ENCODE results near the gene RNF13. TPM values are rescaled to one million over a fixed set of nuclear protein-coding genes. Genes with fewer than 3 reads are reported as not detected.
"Not testable (repeated sequence)": the region's sequence is repeated elsewhere in the genome, so short reads cannot be mapped to it uniquely, and the experiment has no call there.

Gene RNF13
- total and polyA plus RNA-seq, 2 donors (not counting 1 experiment from before 2014, with no cell fraction given) = 38.0 to 86.5 TPM

DNA sequence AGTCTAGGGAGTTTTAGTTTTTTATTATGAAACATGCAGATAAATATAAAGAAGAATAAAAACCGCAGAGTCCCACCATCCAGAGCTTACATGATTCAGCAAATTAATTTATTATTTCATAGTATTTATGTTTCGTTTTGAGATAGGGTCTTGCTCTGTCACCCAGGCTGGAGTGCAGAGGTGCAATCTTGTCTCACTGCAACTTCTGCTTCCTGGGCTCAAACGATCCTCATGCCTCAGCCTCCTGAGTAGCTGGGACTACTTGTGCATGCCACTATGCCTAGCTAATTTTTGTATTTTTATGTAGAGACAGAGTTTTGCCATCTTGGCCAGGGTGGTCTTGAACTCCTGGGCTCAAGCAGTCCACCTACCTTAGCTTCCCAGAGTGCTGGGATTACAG lies 13.6 kb downstream of the RNF13 start:
- peaks cover 0 to 4% of the 10 kb centered on the region in 2 donors for H3K4me1 ChIP-seq (ENCODE audit: control insufficient read depth in 2 of 2, insufficient read depth in 2 of 2, low read length in 2 of 2)
- no peak for ATAC-seq (ENCODE audit: low read depth)
- Mint-ChIP-seq H3K9me3 (ENCODE audit: insufficient read depth) (peaks cover 9% of the 10 kb centered on the region), H3K4me3 (no peak overlapping the region), H3K27me3 (no peaks in the 10 kb centered on the region), H3K27ac (no peak overlapping the region), H3K4me1 (peaks cover 30% of the 10 kb centered on the region)
- intact Hi-C loops (cut with micrococcal nuclease) = no loop called here
- ChIA-PET POLR2A (no interaction called here), CTCF (interaction anchor here (0.6 to 4.8 kb wide), 3 partner anchors 18 to 61 kb away, joined by 3 to 23 read pairs (median 4); no protein-coding TSS in a partner anchor)
- no peak overlapping the region for H2AFZ ChIP-seq (ENCODE audit: insufficient read depth, low read depth, low read length, poor library complexity, severe bottlenecking)
- TF ChIP-seq, protein P1, sequence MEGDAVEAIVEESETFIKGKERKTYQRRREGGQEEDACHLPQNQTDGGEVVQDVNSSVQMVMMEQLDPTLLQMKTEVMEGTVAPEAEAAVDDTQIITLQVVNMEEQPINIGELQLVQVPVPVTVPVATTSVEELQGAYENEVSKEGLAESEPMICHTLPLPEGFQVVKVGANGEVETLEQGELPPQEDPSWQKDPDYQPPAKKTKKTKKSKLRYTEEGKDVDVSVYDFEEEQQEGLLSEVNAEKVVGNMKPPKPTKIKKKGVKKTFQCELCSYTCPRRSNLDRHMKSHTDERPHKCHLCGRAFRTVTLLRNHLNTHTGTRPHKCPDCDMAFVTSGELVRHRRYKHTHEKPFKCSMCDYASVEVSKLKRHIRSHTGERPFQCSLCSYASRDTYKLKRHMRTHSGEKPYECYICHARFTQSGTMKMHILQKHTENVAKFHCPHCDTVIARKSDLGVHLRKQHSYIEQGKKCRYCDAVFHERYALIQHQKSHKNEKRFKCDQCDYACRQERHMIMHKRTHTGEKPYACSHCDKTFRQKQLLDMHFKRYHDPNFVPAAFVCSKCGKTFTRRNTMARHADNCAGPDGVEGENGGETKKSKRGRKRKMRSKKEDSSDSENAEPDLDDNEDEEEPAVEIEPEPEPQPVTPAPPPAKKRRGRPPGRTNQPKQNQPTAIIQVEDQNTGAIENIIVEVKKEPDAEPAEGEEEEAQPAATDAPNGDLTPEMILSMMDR (IDR thresholded peaks at IDR 0.05) = no peak
- no peak for TF ChIP-seq EZH2 (IDR thresholded peaks at IDR 0.05; ENCODE audit: borderline replicate concordance, insufficient read depth, low read depth, low read length, poor library complexity, severe bottlenecking)
- no peak overlapping the region for H3K27ac ChIP-seq (ENCODE audit: low read length in 2 of 2)
- no peak for DNase-seq
- H4K20me1 ChIP-seq (ENCODE audit: control insufficient read depth, insufficient read depth, low read length, poor library complexity, severe bottlenecking) = peaks cover 69% of the 10 kb centered on the region
- no peak overlapping the region for H3K9ac ChIP-seq (ENCODE audit: low read length)
- 40% methylated on average over 1 of the region's 3 CpGs for WGBS (ENCODE audit: insufficient coverage)
- H3K4me2 ChIP-seq (replicated peaks; ENCODE audit: low read depth, low read length, poor library complexity, severe bottlenecking) = no peak overlapping the region
- H3K4me3 ChIP-seq (ENCODE audit: control extremely low read depth in 1 of 5, extremely low read depth in 1 of 5, insufficient read depth in 1 of 5, low read depth in 2 of 5, low read length in 4 of 5) = no peak overlapping the region
- no peaks in the 10 kb centered on the region for H3K27me3 ChIP-seq (replicated peaks in 1 of 4; ENCODE audit: control extremely low read depth in 1 of 4, control insufficient read depth in 3 of 4, insufficient read depth in 4 of 4, low read length in 3 of 4)
- peaks cover 90% of the 10 kb centered on the region for H3K79me2 ChIP-seq (ENCODE audit: control insufficient read depth, insufficient read depth, low read length)
- H3K9me3 ChIP-seq (ENCODE audit: control extremely low read depth in 1 of 3, control insufficient read depth in 2 of 3, insufficient read depth in 1 of 3, low read length in 2 of 3) = peaks cover 3 to 20% (median 14%) of the 10 kb centered on the region in 3 donors
- H3K36me3 ChIP-seq (replicated peaks in 1 of 2; ENCODE audit: control extremely low read depth in 1 of 2, control insufficient read depth in 1 of 2, extremely low read depth in 1 of 2, insufficient read depth in 2 of 2, low read length in 1 of 2) = peaks cover under 1 to 3% of the 10 kb centered on the region in 2 experiments

GRCh38 chr3:149828390-149828789 lies 15.4 kb downstream of the RNF13 start:
- Histone ChIP-seq H3K4me1 (ENCODE audit: control insufficient read depth in 2 of 2, insufficient read depth in 2 of 2, low read length in 2 of 2) (peaks cover 0 to 4% of the 10 kb centered on the region in 2 donors), H2AFZ (ENCODE audit: insufficient read depth, low read depth, low read length, poor library complexity, severe bottlenecking) (no peak overlapping the region), H3K27ac (ENCODE audit: low read length in 2 of 2) (no peak overlapping the region), H3K9me3 (ENCODE audit: control extremely low read depth in 1 of 3, control insufficient read depth in 2 of 3, insufficient read depth in 1 of 3, low read length in 2 of 3) (peaks cover under 1 to 37% (median 20%) of the 10 kb centered on the region in 3 donors), H3K4me2 (replicated peaks; ENCODE audit: low read depth, low read length, poor library complexity, severe bottlenecking) (no peak overlapping the region), H3K36me3 (replicated peaks in 1 of 2; ENCODE audit: control extremely low read depth in 1 of 2, control insufficient read depth in 1 of 2, extremely low read depth in 1 of 2, insufficient read depth in 2 of 2, low read length in 1 of 2) (peaks cover 3% of the 10 kb centered on the region in 2 experiments), H3K79me2 (ENCODE audit: control insufficient read depth, insufficient read depth, low read length) (peaks cover 90% of the 10 kb centered on the region), H3K9ac (ENCODE audit: low read length) (no peak overlapping the region), H3K27me3 (replicated peaks in 1 of 4; ENCODE audit: control extremely low read depth in 1 of 4, control insufficient read depth in 3 of 4, insufficient read depth in 4 of 4, low read length in 3 of 4) (no peaks in the 10 kb centered on the region), H4K20me1 (ENCODE audit: control insufficient read depth, insufficient read depth, low read length, poor library complexity, severe bottlenecking) (peaks cover 53% of the 10 kb centered on the region), H3K4me3 (ENCODE audit: control extremely low read depth in 1 of 5, extremely low read depth in 1 of 5, insufficient read depth in 1 of 5, low read depth in 2 of 5, low read length in 4 of 5) (no peak overlapping the region)
- DNase-seq (no peak), ATAC-seq (ENCODE audit: low read depth) (no peak)
- CTCF ChIA-PET = no interaction called here
- H3K9me3 Mint-ChIP-seq (ENCODE audit: insufficient read depth) = peaks cover 12% of the 10 kb centered on the region
- H3K4me1 Mint-ChIP-seq = peaks cover 23% of the 10 kb centered on the region
- H3K27ac Mint-ChIP-seq = no peak overlapping the region
- POLR2A ChIA-PET = no interaction called here
- WGBS (ENCODE audit: insufficient coverage) = no CpG with 5 or more reads among the region's 1 CpG
- H3K4me3 Mint-ChIP-seq = no peak overlapping the region
- TF ChIP-seq, protein P1 (IDR thresholded peaks at IDR 0.05) = no peak
- TF ChIP-seq EZH2 (IDR thresholded peaks at IDR 0.05; ENCODE audit: borderline replicate concordance, insufficient read depth, low read depth, low read length, poor library complexity, severe bottlenecking) = no peak
- intact Hi-C loops (cut with micrococcal nuclease) = no loop called here
- H3K27me3 Mint-ChIP-seq = no peaks in the 10 kb centered on the region

DNA sequence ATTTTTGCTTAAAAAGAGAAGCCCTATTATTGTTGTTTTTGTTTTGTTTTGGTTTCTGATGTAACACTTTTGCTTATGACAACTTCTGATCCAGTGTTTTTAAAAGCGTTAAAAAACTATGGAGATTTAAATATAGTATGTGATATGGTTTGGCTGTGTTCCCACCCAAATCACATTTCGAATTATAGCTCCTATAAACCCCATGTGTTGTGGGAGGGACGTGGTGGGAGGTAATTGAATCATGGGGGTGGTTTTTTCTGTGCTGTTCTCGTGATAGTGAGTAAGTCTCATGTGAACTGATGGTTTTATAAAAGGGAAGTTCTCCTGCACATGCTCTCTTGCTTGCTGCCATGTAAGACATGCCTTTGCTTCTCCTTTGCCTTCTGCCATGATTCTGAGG lies 16.6 kb downstream of the RNF13 start:
- no CpG with 5 or more reads among the region's 4 CpGs for WGBS (ENCODE audit: insufficient coverage)
- peaks cover 91% of the 10 kb centered on the region for H3K79me2 ChIP-seq (ENCODE audit: control insufficient read depth, insufficient read depth, low read length)

More for the DNA sequence above, 16.6 kb downstream of the RNF13 start:
- H3K36me3 ChIP-seq (replicated peaks in 1 of 2; ENCODE audit: control extremely low read depth in 1 of 2, control insufficient read depth in 1 of 2, extremely low read depth in 1 of 2, insufficient read depth in 2 of 2, low read length in 1 of 2); H3K27me3 ChIP-seq (replicated peaks in 1 of 4; ENCODE audit: control extremely low read depth in 1 of 4, control insufficient read depth in 3 of 4, insufficient read depth in 4 of 4, low read length in 3 of 4); POLR2A ChIA-PET; CTCF ChIA-PET; H2AFZ ChIP-seq (ENCODE audit: insufficient read depth, low read depth, low read length, poor library complexity, severe bottlenecking); H3K4me1 ChIP-seq (ENCODE audit: control insufficient read depth in 2 of 2, insufficient read depth in 2 of 2, low read length in 2 of 2); DNase-seq; H3K27ac Mint-ChIP-seq; H3K27ac ChIP-seq (ENCODE audit: low read length in 2 of 2); ATAC-seq (ENCODE audit: low read depth); H3K4me2 ChIP-seq (replicated peaks; ENCODE audit: low read depth, low read length, poor library complexity, severe bottlenecking); H3K4me3 Mint-ChIP-seq; H3K4me3 ChIP-seq (ENCODE audit: control extremely low read depth in 1 of 5, extremely low read depth in 1 of 5, insufficient read depth in 1 of 5, low read depth in 2 of 5, low read length in 4 of 5); intact Hi-C loops (cut with micrococcal nuclease); H3K27me3 Mint-ChIP-seq; H3K9ac ChIP-seq (ENCODE audit: low read length): not testable (repeated sequence)
- Mint-ChIP-seq H3K9me3 (ENCODE audit: insufficient read depth) (peaks cover 13% of the 10 kb centered on the region), H3K4me1 (peaks cover 18% of the 10 kb centered on the region)
- peaks cover 2 to 49% (median 20%) of the 10 kb centered on the region in 3 donors for H3K9me3 ChIP-seq (ENCODE audit: control extremely low read depth in 1 of 3, control insufficient read depth in 2 of 3, insufficient read depth in 1 of 3, low read length in 2 of 3)
- peaks cover 54% of the 10 kb centered on the region for H4K20me1 ChIP-seq (ENCODE audit: control insufficient read depth, insufficient read depth, low read length, poor library complexity, severe bottlenecking)
